Left lobe of liver (tissue), 2 donors: ENCODE measurements around the gene ACTR1B. TPM values are rescaled to one million over a fixed set of nuclear protein-coding genes. Genes with fewer than 3 reads are reported as not detected.
"Not testable (repeated sequence)": the region's sequence is repeated elsewhere in the genome, so short reads cannot be mapped to it uniquely, and the experiment has no call there.

Experiments
- ATAC-seq: fragments of 200-7000 bp; cut with Tn5 transposase; one replicate; pipeline ENCODE4 v1.9.1; 2020; ENCODE audit warnings: mild to moderate bottlenecking, moderate library complexity
- DNase-seq: peaks from one replicate; pipeline ENCODE4 v3.0.0-alpha.2; 2020; ENCODE audit warnings: low spot score
- total RNA-seq: library from RNA; stranded (reverse); gene quantifications from one replicate; pipeline ENCODE4 v1.2.1, GENCODE V29; 2021
- donor health status: DM: no; HTN: no; CAD: no; lungs with moderate emphysema.
- donor health status: DM: no; HTN: yes; CAD: no.

The ACTR1B gene
- total RNA-seq, 1 donor from 2014 or later, result 38.9 TPM

DNA sequence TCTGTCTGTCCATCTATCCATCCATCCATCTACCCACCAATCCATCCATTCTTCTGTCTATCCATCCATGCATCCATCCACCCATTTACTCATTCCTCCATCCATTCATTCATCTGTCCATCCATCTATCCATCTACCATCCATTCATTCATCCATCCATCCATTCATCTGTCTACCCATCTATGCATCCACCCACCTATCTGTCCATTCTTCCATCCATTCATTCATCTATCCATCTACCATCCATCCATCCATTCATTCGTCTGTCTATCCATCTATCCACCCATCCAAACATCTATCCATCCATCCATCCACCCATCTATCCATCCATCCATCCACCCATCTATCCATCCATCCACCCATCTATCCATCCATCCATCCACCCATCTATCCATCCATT is 43.4 kb downstream of the ACTR1B start:
- not testable (repeated sequence) for ATAC-seq, DNase-seq

- ATAC-seq, DNase-seq: not testable (repeated sequence)
These were observed 44.7 kb downstream of the ACTR1B start for GRCh38 chr2:97618939-97619827.

DNA sequence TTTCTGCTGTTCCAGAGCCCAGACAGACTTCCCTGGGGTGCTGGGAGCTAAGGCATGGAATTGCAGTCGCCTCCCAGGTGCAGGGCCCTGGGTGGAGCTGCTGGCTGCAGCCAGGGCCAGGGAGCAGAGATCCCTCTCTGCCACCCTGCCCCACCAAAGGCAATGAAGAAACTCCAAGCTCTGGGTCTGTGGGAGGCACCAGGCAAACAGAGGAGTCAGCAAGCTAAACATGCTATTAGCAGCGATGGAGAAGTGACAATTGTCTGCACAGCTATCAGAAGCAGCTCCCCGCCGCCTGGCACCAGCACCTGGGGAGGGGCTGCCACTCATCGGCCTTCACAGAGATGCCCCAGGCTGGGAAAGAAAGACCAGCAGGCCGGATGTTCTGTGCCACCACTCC is 45.9 kb downstream of the ACTR1B start:
- DNase-seq (no peak), ATAC-seq (no peak)

DNA sequence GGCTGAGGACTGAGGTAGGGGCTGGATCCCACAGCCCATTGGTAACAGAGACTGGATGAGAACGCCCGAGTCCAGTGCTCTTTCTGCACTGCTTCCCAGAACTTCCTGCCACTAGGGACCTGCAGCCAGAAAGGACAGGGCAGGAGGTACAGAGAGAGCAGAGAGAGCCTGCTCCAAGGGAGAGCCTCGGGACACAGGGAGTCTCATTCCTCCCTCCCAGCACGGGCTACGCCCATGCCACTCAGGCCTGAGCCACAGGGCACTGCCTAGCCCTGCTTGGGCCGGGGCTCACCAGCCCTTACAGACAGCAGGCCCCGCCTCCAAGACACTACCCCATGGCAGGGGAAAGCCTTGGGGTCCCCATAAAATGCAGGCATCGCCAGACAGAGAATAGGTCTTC is 48.1 kb downstream of the ACTR1B start:
- ATAC-seq, result peak; percentile 17
- DNase-seq, result not testable (repeated sequence)

DNA sequence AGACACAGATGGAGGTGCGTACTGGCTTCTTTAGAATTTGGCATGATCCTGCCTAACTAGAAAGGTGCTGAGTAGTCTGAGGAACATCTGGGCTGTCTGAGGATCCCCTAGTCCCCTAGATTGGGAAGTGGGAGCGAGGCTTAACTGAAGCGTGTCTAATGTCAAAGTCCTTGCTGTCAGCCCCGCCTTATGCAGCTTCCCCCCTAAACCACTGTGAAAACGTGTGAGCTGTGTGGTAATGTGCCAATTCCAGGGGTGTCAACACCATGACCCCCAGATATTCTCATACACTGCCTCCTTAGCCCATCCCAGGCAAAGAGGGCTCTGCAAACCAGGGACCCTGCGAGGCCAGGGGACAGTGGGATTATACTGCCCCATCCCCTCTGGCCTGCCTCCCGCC is 51.9 kb downstream of the ACTR1B start:
- DNase-seq, ATAC-seq: not testable (repeated sequence)

DNA sequence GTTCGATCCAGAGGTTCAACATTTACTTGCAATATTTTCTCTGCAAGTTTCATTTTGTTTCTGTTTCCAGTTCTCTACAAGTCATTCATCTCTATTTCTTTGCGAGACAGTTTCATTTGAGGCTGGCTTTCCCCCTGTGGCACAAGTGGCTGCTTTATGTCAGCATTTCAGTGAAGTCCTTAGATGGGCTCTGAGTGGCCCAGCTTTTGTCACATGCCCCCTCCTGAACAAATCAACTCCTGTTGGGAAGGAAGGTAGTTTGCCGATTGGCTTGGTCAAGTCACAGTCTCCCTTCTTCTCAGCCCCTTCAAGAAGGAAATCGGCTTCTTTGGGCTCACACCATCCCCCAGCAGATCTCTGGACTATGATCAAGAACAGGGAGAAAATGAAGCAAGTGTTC is 55.1 kb downstream of the ACTR1B start:
- not testable (repeated sequence) for ATAC-seq, DNase-seq

Other genes starting within 250 kb of the ACTR1B start
- 2.2 TPM for gene ANKRD36B, start 74.2 kb downstream of the ACTR1B start, total RNA-seq
- gene COX5B, start 18.0 kb downstream of the ACTR1B start, total RNA-seq, result 215 TPM
- gene C2orf92, start 5.7 kb upstream of the ACTR1B start, total RNA-seq, result 11.7 TPM
- gene ZAP70, start 49.5 kb upstream of the ACTR1B start, total RNA-seq, result 1.5 TPM